ENCODE measurements around the gene OR4A15. TPM values are rescaled to one million over a fixed set of nuclear protein-coding genes. Genes with fewer than 3 reads are reported as not detected.
A peak's percentile ranks its signal among the peaks of the same experiment; 100 is the strongest.

The OR4A15 gene
- not detected in 2 replicates for total RNA-seq (2014; rRNA removed; shearing (Covaris generic))

GRCh38 chr11:55367674-55368073, at the start of gene OR4A15:
Gene OR4A15 (plus strand): TSS chr11:55367974. CDS start chr11:55367974, 0 bp downstream.
- DNase-seq (ENCODE audit: low spot score): no peak

- no peak for DNase-seq (ENCODE audit: low spot score)
These were observed 43.3 kb upstream of the OR4A15 start for GRCh38 chr11:55324500-55324899.

- DNase-seq (ENCODE audit: low spot score): no peak
These were observed 24.9 kb upstream of the OR4A15 start, which contains the start of gene OR4A16 for GRCh38 chr11:55342901-55343300. Gene OR4A16 (plus strand): TSS chr11:55343201. CDS start chr11:55343201, 0 bp downstream.

- DNase-seq (ENCODE audit: low spot score): no peak
These were observed 22.5 kb upstream of the OR4A15 start for GRCh38 chr11:55345306-55345705.

GRCh38 chr11:55349032-55349431, 18.7 kb upstream of the OR4A15 start:
- DNase-seq (ENCODE audit: low spot score): no peak

- peak; percentile 26 for DNase-seq (ENCODE audit: low spot score)
These were observed 10.1 kb upstream of the OR4A15 start for GRCh38 chr11:55357560-55358184.

- DNase-seq (ENCODE audit: low spot score): no peak
These were observed 33.2 kb downstream of the OR4A15 start for GRCh38 chr11:55401011-55401410.

Small RNA genes within 50 kb of the gene (small RNA-seq; reads per million reads assigned to genes)
- gene OR4X7P: not detected

Other genes starting within 250 kb of the OR4A15 start
- gene TRIM48, start 105.8 kb upstream of the OR4A15 start, total RNA-seq (2014; rRNA removed; shearing (Covaris generic)): not detected in 2 replicates
- gene OR4A16, start 24.8 kb upstream of the OR4A15 start, total RNA-seq (2014; rRNA removed; shearing (Covaris generic)): not detected in 2 replicates
- not detected in 2 replicates for gene OR4C15, start 186.5 kb downstream of the OR4A15 start, total RNA-seq (2014; rRNA removed; shearing (Covaris generic))
- gene OR4C16, start 204.2 kb downstream of the OR4A15 start, total RNA-seq (2014; rRNA removed; shearing (Covaris generic)): not detected in 2 replicates
- not detected in 2 replicates for gene OR4C11, start 239.7 kb downstream of the OR4A15 start, total RNA-seq (2014; rRNA removed; shearing (Covaris generic))